Renal cortical epithelial cell (primary cell): ENCODE results near the gene DROSHA. TPM values are rescaled to one million over a fixed set of nuclear protein-coding genes. Genes with fewer than 3 reads are reported as not detected.
A peak's percentile ranks its signal among the peaks of the same experiment; 100 is the strongest.
"Not testable (repeated sequence)": the region's sequence is repeated elsewhere in the genome, so short reads cannot be mapped to it uniquely, and the experiment has no call there.

Experiments
- DNase-seq: peaks from one replicate; pipeline ENCODE4 v3.0.0-alpha.2; 2011; ENCODE audit warnings: low read depth
- total RNA-seq: library from RNA; depleted of rRNA; stranded (reverse); fragments of >200 nt; gene quantifications from 2 replicates; pipeline ENCODE4 v1.2.3, GENCODE V29; 2014

DROSHA gene
- total RNA-seq, 1 donor from 2014 or later: 105 TPM

- no peak for DNase-seq
Observed at GRCh38 chr5:31380049-31380448, 151.8 kb downstream of the DROSHA start.

GRCh38 chr5:31378838-31379237, 153.1 kb downstream of the DROSHA start:
- no peak for DNase-seq

- DNase-seq: no peak
Observed at GRCh38 chr5:31378136-31378535, 153.8 kb downstream of the DROSHA start.

GRCh38 chr5:31377274-31377946, 154.5 kb downstream of the DROSHA start:
- DNase-seq: no peak

- no peak for DNase-seq
Observed at GRCh38 chr5:31375999-31376720, 155.7 kb downstream of the DROSHA start.

- DNase-seq: no peak
Observed at GRCh38 chr5:31372124-31372523, 159.8 kb downstream of the DROSHA start.

- DNase-seq: peak; percentile 76
Observed at GRCh38 chr5:31366941-31367340, 165.0 kb downstream of the DROSHA start.

GRCh38 chr5:31365776-31366175, 166.1 kb downstream of the DROSHA start:
- DNase-seq: no peak

- DNase-seq: no peak
Observed at GRCh38 chr5:31364881-31365636, 166.8 kb downstream of the DROSHA start.

- peak; percentile 26 for DNase-seq
Observed at GRCh38 chr5:31362931-31363568, 168.8 kb downstream of the DROSHA start.

GRCh38 chr5:31362529-31362900, 169.4 kb downstream of the DROSHA start:
- DNase-seq: no peak

GRCh38 chr5:31361704-31362528, 170.0 kb downstream of the DROSHA start:
- DNase-seq: not testable (repeated sequence)

- peak; percentile 72 for DNase-seq
Observed at GRCh38 chr5:31361234-31361633, 170.7 kb downstream of the DROSHA start.

- no peak for DNase-seq
Observed at GRCh38 chr5:31359839-31360238, 172.1 kb downstream of the DROSHA start.

- DNase-seq: no peak
Observed at GRCh38 chr5:31357038-31357437, 174.9 kb downstream of the DROSHA start.

- no peak for DNase-seq
Observed at GRCh38 chr5:31355337-31355736, 176.6 kb downstream of the DROSHA start.

Other genes with a start within 250 kb of the DROSHA start
- 16.5 and 33.9 TPM in 2 replicates for gene C5orf22, start 208 bp upstream of the DROSHA start, total RNA-seq
- gene PDZD2, start 107.0 kb upstream of the DROSHA start, total RNA-seq: 6.6 and 14.2 TPM in 2 replicates